ENCODE data around the gene NUDCD2. TPM values are rescaled to one million over a fixed set of nuclear protein-coding genes. Genes with fewer than 3 reads are reported as not detected.

Gene NUDCD2
- total and polyA plus RNA-seq, 2 donors (not counting 1 experiment from before 2014, with no cell fraction given), result 6.8 to 24.4 TPM

GRCh38 chr5:163458778-163459385 lies 1.0 kb downstream of the NUDCD2 start:
- intact Hi-C loops (cut with micrococcal nuclease), result no loop called here
- H3K9me3 Mint-ChIP-seq (ENCODE audit: insufficient read depth), result no peaks in the 10 kb centered on the region
- Histone ChIP-seq H3K27me3 (replicated peaks in 1 of 4; ENCODE audit: control extremely low read depth in 1 of 4, control insufficient read depth in 3 of 4, insufficient read depth in 4 of 4, low read length in 3 of 4) (no peaks in the 10 kb centered on the region), H3K27ac (ENCODE audit: low read length in 2 of 2) (peak overlapping the region; percentile 92), H3K9ac (ENCODE audit: low read length) (peak overlapping the region; percentile 92), H2AFZ (ENCODE audit: insufficient read depth, low read depth, low read length, poor library complexity, severe bottlenecking) (peak overlapping the region; percentile 91), H3K4me2 (replicated peaks; ENCODE audit: low read depth, low read length, poor library complexity, severe bottlenecking) (peak overlapping the region; percentile 88), H3K36me3 (replicated peaks in 1 of 2; ENCODE audit: control extremely low read depth in 1 of 2, control insufficient read depth in 1 of 2, extremely low read depth in 1 of 2, insufficient read depth in 2 of 2, low read length in 1 of 2) (peaks cover 2 to 16% of the 10 kb centered on the region in 2 experiments), H3K4me3 (ENCODE audit: control extremely low read depth in 1 of 5, extremely low read depth in 1 of 5, insufficient read depth in 1 of 5, low read depth in 2 of 5, low read length in 4 of 5) (peak overlapping the region; percentile 87 to 95 (median 90)), H3K79me2 (ENCODE audit: control insufficient read depth, insufficient read depth, low read length) (peaks cover 38% of the 10 kb centered on the region), H3K4me1 (ENCODE audit: control insufficient read depth in 2 of 2, insufficient read depth in 2 of 2, low read length in 2 of 2) (peaks cover 17 to 32% of the 10 kb centered on the region in 2 donors), H3K9me3 (ENCODE audit: control extremely low read depth in 1 of 3, control insufficient read depth in 2 of 3, insufficient read depth in 1 of 3, low read length in 2 of 3) (no peaks in the 10 kb centered on the region), H4K20me1 (ENCODE audit: control insufficient read depth, insufficient read depth, low read length, poor library complexity, severe bottlenecking) (no peaks in the 10 kb centered on the region)
- TF ChIP-seq EZH2 (IDR thresholded peaks at IDR 0.05; ENCODE audit: borderline replicate concordance, insufficient read depth, low read depth, low read length, poor library complexity, severe bottlenecking), result no peak
- TF ChIP-seq, protein P1, sequence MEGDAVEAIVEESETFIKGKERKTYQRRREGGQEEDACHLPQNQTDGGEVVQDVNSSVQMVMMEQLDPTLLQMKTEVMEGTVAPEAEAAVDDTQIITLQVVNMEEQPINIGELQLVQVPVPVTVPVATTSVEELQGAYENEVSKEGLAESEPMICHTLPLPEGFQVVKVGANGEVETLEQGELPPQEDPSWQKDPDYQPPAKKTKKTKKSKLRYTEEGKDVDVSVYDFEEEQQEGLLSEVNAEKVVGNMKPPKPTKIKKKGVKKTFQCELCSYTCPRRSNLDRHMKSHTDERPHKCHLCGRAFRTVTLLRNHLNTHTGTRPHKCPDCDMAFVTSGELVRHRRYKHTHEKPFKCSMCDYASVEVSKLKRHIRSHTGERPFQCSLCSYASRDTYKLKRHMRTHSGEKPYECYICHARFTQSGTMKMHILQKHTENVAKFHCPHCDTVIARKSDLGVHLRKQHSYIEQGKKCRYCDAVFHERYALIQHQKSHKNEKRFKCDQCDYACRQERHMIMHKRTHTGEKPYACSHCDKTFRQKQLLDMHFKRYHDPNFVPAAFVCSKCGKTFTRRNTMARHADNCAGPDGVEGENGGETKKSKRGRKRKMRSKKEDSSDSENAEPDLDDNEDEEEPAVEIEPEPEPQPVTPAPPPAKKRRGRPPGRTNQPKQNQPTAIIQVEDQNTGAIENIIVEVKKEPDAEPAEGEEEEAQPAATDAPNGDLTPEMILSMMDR (IDR thresholded peaks at IDR 0.05), result no peak
- DNase-seq (no peak), ATAC-seq (ENCODE audit: low read depth) (no peak)
- H3K4me3 Mint-ChIP-seq, result peak overlapping the region; percentile 91
- ChIA-PET POLR2A (interaction anchor here (4.2 to 4.4 kb wide), 2 partner anchors 21 to 47 kb away, joined by 20 to 40 read pairs; partner anchors contain the start of genes CCNG1 and MAT2B), CTCF (interaction anchor here (0.8 to 6.9 kb wide), 7 partner anchors 9 to 237 kb away, joined by 3 to 50 read pairs (median 12); partner anchors contain the start of genes CCNG1 and MAT2B)
- H3K27ac Mint-ChIP-seq, result peak overlapping the region; percentile 99
- peaks cover 33% of the 10 kb centered on the region for H3K4me1 Mint-ChIP-seq
- no peaks in the 10 kb centered on the region for H3K27me3 Mint-ChIP-seq
- WGBS (ENCODE audit: insufficient coverage), result no CpG with 5 or more reads among the region's 6 CpGs

GRCh38 chr5:163456840-163457239 lies 3.1 kb downstream of the NUDCD2 start:
- no peaks in the 10 kb centered on the region for H4K20me1 ChIP-seq (ENCODE audit: control insufficient read depth, insufficient read depth, low read length, poor library complexity, severe bottlenecking)
- no peak overlapping the region for H3K4me3 ChIP-seq (ENCODE audit: control extremely low read depth in 1 of 5, extremely low read depth in 1 of 5, insufficient read depth in 1 of 5, low read depth in 2 of 5, low read length in 4 of 5)
- no peak overlapping the region for H3K4me3 Mint-ChIP-seq
- H3K4me2 ChIP-seq (replicated peaks; ENCODE audit: low read depth, low read length, poor library complexity, severe bottlenecking), result no peak overlapping the region
- H3K9ac ChIP-seq (ENCODE audit: low read length), result no peak overlapping the region
- intact Hi-C loops (cut with micrococcal nuclease), result no loop called here
- H3K27me3 ChIP-seq (replicated peaks in 1 of 4; ENCODE audit: control extremely low read depth in 1 of 4, control insufficient read depth in 3 of 4, insufficient read depth in 4 of 4, low read length in 3 of 4), result no peaks in the 10 kb centered on the region
- 100% methylated on average over 4 of the region's 7 CpGs for WGBS (ENCODE audit: insufficient coverage)
- no peak overlapping the region for H3K27ac ChIP-seq (ENCODE audit: low read length in 2 of 2)
- POLR2A ChIA-PET, result no interaction called here
- H3K4me1 Mint-ChIP-seq, result peaks cover 31% of the 10 kb centered on the region
- ATAC-seq (ENCODE audit: low read depth), result no peak
- H3K27ac Mint-ChIP-seq, result no peak overlapping the region
- no peak overlapping the region for H2AFZ ChIP-seq (ENCODE audit: insufficient read depth, low read depth, low read length, poor library complexity, severe bottlenecking)
- peaks cover 30% of the 10 kb centered on the region for H3K79me2 ChIP-seq (ENCODE audit: control insufficient read depth, insufficient read depth, low read length)
- no peak for TF ChIP-seq EZH2 (IDR thresholded peaks at IDR 0.05; ENCODE audit: borderline replicate concordance, insufficient read depth, low read depth, low read length, poor library complexity, severe bottlenecking)
- TF ChIP-seq, protein P1 (IDR thresholded peaks at IDR 0.05), result no peak
- DNase-seq, result no peak
- no peaks in the 10 kb centered on the region for H3K9me3 ChIP-seq (ENCODE audit: control extremely low read depth in 1 of 3, control insufficient read depth in 2 of 3, insufficient read depth in 1 of 3, low read length in 2 of 3)
- H3K27me3 Mint-ChIP-seq, result no peaks in the 10 kb centered on the region
- no peaks in the 10 kb centered on the region for H3K9me3 Mint-ChIP-seq (ENCODE audit: insufficient read depth)
- CTCF ChIA-PET, result interaction anchor here (0.7 to 6.9 kb wide), 3 partner anchors 12 to 17 kb away, joined by 3 to 50 read pairs (median 49); partner anchors contain the start of gene CCNG1
- peaks cover 2 to 21% of the 10 kb centered on the region in 2 experiments for H3K36me3 ChIP-seq (replicated peaks in 1 of 2; ENCODE audit: control extremely low read depth in 1 of 2, control insufficient read depth in 1 of 2, extremely low read depth in 1 of 2, insufficient read depth in 2 of 2, low read length in 1 of 2)
- H3K4me1 ChIP-seq (ENCODE audit: control insufficient read depth in 2 of 2, insufficient read depth in 2 of 2, low read length in 2 of 2), result peaks cover 15 to 25% of the 10 kb centered on the region in 2 donors

Data from B cell (primary cell).